Right renal pelvis (tissue), 4 donors: Measurements from ENCODE around the gene DHRSX. TPM values are rescaled to one million over a fixed set of nuclear protein-coding genes. Genes with fewer than 3 reads are reported as not detected.
"Not testable (repeated sequence)": the region's sequence is repeated elsewhere in the genome, so short reads cannot be mapped to it uniquely, and the experiment has no call there.

Experiments
- DNase-seq, 4 donors: peaks; one replicate each; pipeline ENCODE4 v3.0.0-alpha.2; 2013; ENCODE audit warnings: low read depth in 4 of 4, low spot score in 3 of 4, missing footprints in 1 of 4
- polyA plus RNA-seq, 4 donors: library from polyadenylated mRNA; unstranded; fragments of 120-200 nt; gene quantifications; one replicate each; pipeline ENCODE4 v1.2.1, GENCODE V29; 2013; ENCODE audit not compliant: insufficient read length in 4 of 4

Gene DHRSX
- polyA plus RNA-seq, 4 donors, result 27.9 to 32.7 (median 30.1) TPM

DNA sequence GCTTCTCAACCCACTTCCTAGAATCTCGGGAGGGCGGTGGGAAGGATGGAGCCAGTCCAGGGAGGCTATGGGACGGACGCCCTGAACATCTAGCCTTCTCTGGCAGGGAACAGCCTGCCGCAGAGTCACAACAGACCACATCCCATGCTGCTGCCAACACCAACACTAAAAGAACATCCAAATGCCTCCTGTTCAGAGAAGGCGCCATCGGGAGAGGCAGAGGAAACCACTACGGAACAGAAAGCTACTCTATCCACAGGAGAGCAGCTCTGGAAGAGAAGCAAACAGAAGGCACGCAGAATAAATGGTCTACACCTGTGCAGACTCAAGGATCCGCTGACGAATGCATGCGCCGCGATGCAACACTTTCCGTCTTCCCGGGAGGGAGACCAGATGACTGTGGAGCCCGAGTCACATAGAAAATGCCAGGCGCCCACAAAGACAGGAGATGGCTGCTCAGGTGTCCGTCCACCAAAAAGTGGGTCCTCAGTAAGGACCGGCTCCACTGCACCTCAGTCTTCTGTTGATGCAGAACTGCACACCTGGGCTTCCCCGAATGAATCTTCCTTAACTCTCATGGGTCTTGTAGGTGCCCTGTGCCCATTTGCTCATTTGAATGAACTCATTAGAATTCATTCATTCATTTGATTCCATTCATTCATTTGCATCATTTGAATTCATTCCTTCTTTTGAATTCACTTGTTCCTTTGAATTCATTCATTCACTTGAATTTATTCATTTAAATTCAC lies 217.5 kb downstream of the DHRSX start:
- DNase-seq, result no peak

DNA sequence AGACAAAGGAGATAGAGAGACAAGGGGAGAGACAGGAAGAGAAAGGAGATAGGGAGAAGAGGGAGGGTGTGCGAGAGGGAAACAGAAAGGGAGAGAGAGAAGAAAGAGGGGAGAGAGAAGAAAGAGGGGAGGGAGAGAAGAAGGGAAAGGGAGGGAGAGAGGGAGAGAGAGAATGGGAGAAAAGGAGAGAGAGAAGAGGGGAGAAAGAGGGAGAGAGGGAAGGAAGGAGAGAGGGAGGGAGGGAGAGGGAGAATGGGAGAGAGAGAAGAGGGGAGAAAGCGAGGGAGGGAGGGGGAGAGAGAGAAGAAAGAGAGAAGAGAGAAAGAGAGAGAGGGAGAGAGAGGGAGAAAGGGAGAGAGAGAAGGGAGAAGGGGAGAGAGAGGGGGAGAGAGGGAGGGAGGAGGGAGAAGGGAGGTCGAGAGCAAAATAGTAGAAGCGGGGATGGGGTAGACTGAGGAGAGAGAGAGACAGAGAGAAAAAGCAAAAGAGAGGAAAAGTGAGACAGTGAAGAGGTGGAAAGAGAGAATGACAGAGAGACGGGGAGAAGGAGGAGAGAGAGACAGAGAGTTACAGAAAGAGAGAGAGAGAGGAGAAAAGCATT lies 218.2 kb downstream of the DHRSX start:
- no peak for DNase-seq

DNA sequence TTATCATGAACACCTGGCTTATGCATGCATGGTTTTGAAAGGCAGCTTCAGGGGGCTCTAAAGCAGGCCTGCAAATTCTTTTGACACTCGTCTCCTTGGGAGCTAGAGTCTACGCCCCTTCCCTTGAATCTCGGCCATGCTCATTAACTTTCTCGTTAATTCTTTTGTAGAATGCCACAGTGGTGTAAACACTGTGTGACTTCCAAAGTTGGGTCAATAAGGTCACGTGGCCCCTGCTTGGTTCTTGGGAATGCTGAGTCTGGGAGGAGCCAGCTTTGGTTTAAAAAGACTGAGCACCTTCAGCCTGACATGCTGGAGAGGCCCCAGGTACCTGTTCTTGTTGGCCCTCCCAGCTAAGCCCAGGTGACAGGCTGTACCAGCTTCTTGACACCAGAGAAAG lies 228.4 kb downstream of the DHRSX start:
- peak in 2 of 4 donors; percentile 31 to 34 for DNase-seq

DNA sequence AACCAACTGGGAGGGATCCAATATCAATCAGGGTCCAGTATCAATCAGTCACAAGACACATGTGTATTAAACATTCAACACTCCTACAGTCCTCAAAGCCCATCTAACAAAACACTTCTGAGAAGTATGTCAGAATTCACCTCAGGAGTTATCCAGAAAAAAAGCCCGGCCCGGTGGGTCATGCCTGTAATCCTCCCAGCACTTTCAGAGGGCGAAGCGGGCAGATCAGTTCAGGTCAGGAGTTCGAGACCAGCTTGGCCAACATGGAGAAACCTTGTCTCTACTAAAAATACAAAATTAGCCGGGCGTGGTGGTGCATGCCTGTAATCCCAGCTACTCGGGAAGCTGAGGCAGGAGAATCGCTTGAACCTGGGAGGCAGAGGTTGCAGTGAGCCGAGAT lies 229.2 kb downstream of the DHRSX start:
- not testable (repeated sequence) for DNase-seq

DNA sequence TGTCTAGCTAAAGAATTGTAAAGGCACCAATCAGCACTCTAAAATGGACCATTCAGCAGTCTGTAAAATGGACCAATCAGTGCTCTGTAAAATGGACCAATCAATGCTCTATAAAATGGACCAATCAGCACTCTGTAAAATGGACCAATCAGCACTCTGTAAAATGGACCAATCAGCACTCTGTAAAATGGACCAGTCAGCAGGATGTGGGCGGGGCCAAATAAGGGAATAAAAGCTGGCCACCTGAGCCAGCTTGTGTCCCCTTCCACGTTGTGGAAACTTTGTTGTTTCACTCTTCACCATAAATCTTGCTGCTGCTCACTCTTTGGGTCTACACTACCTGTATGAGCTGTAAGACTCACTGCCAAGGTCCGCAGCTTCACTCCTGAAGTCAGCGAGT lies 230.0 kb downstream of the DHRSX start:
- DNase-seq, result not testable (repeated sequence)

DNA sequence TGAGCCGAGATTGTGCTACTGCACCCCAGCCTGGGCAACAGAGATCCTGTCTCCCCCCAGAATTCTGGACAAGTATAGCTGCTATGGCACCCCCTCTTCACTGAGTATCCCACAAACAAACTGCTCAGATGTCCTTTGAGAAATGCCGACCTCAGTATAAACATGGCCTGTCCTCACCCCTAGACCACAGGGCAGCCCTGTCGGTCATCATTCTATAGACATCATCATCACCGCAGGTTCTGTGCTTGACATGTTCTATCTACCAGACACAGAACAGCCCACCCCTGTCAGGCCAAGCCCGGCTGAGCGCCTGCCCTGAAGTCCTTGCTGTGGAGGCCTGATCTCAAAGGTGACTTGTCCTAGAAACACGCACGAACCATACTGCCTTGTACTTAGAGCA lies 232.9 kb downstream of the DHRSX start:
- no peak for DNase-seq

DNA sequence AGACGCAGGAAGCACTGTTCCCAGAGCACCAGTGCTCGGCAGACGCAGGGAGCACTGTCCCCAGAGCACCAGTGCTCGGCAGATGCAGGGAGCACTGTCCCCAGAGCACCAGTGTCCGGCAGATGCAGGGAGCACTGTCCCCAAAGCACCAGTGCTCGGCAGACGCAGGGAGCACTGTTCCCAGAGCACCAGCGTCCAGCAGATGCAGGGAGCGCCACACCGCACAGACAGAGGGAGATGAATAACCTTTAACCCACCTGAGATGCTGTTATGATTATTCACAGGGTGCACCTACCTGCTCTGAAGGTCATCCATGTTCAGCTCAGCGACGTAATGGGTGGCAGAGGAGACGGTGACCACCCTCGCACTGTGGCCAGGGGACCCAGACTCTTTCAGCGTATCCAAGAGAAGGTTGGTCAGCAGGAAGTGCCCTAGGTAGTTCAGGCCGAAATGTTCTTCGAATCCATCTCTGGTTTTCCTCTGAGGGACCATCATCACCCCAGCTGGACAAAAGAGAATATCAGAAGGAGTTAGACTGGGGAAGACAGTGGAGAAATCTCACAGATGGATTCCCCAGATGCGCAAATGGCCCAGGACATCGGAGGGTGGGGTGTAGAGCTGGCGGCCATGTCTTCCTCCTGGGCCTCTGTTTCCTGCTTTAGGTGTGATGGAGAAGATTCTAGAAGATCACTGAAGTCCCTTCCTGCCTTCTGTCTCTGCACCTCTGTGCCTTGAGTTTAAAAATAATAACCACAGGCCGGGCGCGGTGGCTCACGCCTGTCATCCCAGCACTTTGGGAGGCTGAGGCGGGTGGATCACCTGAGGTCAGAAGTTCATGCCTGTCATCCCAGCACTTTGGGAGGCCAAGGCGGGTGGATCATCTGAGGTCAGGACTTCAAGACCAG lies 234.1 kb downstream of the DHRSX start:
- DNase-seq, result no peak

DNA sequence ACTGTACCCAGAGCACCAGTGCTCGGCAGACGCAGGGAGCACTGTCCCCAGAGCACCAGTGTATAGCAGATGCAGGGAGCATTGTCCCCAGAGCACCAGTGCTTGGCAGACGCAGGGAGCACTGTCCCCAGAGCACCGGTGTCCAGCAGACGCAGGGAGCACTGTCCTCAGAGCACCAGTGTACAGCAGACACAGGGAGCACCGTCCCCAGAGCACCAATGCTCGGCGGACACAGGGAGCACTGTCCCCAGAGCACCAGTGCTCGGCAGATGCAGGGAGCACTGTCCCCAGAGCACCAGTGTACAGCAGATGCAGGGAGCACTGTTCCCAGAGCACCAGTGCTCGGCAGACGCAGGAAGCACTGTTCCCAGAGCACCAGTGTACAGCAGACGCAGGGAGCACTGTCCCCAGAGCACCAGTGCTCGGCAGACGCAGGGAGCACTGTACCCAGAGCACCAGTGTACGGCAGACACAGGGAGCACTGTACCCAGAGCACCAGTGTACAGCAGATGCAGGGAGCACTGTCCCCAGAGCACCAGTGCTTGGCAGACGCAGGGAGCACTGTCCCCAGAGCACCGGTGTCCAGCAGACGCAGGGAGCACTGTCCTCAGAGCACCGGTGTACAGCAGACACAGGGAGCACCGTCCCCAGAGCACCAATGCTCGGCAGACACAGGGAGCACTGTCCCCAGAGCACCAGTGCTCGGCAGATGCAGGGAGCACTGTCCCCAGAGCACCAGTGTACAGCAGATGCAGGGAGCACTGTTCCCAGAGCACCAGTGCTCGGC lies 234.9 kb downstream of the DHRSX start:
- not testable (repeated sequence) for DNase-seq

DNA sequence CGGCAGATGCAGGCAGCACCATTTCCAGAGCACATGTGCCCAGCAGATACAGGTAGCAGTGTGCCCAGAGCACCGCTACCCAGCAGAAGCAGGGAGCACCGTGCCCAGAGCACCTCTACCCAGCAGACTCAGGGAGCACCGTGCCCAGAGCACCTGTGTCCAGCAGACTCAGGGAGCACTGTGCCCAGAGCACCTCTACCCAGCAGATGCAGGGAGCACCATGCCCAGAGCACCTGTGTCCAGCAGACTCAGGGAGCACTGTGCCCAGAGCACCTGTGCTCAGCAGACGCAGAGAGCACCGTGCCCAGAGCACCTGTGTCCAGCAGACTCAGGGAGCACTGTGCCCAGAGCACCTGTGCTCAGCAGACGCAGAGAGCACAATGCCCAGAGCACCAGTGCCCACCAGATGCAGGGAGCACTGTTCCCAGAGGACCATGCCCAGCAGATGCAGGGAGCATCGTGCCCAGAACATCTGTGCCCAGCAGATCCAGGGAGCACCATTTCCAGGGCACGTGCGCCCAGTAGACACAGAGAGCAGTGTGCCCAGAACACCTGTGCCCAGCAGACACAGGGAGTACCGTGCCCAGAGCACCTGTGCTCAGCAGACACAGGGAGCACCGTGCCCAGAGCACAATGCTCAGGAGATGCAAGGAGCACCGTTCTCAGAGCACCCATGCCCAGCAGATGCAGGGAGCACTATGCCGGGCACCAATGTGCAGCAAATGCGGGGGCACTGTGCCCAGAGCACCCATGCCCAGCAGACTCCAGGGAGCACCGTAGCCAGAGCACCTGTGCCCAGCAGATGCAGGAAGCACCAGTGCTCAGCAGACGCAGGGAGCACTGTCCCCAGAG lies 236.4 kb downstream of the DHRSX start:
- no peak for DNase-seq

DNA sequence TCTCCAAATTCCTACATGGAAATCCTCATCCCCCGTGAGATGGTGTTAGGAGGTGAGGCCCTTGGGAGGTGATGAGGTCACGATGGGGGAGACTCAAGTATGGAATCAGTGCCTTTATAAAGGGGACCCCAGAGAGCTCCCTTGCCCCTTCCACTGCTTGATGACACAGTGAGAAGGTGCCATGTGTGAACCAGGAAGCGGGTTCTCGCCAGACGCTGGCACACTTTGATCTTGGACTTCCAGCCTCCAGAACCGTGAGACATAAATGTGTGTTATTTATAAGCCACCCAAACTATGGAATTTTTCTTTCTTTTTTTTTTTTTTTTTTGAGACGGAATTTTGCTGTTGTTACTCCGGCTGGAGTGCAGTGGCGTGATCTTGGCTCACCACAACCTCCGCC lies 237.6 kb downstream of the DHRSX start:
- no peak for DNase-seq

DNA sequence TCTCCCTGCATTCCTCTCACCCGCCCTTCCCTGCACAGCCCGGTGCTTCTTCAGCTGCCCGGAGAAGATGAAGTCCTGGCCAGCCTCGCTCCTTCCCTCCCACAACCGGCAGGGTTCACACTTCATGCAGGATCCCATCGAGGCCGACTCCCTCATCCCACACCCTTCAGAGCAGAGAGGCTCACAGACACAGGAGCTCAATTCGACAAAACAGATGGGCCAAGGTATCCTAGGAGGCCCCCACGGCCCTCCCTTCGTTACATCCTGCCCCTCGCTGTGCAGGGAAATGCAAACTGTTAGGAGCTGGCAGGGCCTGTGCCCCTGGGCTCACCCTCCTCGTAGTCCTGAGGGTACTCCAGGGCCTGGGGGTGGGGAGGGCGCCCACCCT lies 238.1 kb downstream of the DHRSX start:
- DNase-seq, result peak in 2 of 4 donors; percentile 23 to 24

DNA sequence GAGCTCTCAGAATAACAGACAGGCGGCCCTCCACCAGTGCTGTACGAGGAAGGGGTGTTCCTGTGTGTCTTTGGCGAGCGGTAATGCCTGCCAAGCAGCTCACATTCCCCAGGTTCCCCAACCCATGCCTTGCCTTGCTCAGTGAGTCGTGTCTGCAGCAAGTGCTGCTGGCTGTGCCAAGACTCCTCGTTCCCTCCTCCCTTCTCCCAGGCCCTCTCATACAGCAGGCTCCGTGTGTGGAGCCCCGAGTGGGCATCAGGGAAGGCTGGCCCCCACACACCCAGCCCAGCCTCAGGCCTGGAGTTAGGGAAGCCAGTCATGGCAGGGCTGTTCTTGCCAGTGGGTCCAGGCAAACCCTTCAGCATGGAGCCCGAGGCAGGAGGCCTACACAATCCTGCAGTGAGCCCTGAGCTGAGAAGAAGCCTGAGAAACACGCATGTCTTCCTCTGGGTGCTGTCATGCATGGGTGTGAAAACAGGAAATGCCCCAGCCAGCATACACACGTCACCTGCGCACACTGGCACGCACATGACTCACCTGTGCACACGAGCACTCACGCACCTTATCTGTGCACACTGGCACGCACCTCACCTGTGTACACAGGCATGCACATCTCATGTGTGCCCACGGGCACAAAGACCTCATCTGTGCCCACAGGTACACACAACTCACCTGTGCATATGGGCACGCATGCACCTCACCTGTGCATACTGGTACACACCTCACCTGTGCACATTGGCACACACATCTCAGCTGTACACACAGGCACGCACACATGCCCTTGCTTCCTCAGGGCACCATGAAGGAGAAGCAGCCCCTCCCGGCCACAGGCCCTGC lies 238.7 kb downstream of the DHRSX start:
- DNase-seq, result peak in 2 of 4 donors; percentile 53 to 69

DNA sequence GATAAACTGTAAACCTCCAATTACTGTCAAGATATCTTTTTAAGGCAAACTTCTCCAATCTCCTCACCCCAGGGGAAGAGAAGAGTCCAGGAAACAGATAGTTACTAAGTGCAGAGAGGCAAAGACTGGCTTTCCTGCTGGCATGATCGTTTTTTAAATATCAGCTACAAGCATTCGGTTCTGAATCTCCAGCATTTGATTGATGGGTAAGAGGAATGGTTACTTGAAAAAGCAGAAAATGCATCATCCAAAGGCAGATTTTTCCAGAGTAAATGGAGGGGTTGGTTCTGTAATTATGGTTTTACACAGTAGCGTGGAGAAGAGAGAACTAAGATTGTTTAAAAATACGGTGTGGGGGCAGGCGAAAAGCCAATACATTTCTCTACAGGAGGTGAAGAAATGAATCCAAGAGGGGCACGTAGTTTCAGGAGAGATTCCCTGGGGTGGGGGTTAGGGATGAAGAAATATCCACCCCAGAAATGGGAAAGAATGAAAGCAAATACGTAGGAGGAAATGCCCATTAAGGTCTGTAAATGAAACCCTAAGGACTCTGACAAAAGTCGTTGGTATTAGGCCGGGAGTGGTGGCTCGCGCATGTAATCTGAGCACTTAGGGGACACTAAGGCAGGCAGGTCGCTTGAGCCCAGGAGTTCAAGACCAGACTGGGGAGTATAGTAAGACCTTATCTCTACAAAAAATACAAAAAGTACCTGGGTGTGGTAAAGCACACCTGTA lies 248.3 kb downstream of the DHRSX start:
- no peak for DNase-seq

DNA sequence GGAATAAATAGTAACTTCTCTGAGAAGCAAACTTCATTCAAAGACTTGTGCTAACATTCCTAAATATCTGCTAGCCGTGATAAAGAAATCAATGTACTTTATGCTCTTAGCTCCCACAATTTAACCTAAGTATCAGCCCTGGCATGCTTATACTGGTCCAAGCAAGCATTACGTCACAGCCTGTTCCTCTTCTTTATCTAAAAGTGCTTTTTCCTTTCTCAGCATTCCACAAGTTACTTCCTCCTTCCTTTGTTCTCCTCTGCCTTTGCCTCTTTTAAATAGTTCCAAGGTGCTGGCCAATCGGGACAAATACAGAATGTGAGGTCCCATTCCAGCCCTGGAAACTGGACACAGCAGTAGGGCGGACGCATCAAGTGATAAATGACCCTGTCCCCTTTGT lies 249.6 kb downstream of the DHRSX start:
- no peak for DNase-seq

DNA sequence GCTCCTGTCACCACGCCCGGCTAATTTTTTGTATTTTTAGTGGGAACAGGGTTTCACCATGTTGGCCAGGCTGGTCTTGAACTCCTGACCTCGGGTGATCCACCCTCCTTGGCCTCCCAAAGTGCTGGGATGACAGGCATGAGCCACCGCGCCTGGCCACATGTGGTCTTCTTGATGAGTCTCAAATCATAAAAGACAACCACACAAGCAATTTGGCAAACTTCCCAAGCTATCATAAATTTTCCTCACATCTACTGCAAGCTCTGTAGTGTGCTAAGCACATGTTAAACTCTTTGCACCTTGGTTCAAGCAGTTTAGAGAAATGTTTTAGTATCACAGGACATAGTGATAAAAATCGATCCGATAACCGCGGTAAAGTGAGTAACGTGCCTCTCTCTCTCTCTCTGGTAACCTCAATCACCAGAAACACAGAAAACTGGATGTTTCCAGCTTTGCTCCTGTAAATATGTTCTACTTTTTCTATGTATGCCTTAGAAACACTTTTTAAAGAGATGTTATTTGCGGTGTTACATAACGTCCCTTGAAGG lies 256.8 kb downstream of the DHRSX start:
- peak in 1 of 4 donors; percentile 12 for DNase-seq

DNA sequence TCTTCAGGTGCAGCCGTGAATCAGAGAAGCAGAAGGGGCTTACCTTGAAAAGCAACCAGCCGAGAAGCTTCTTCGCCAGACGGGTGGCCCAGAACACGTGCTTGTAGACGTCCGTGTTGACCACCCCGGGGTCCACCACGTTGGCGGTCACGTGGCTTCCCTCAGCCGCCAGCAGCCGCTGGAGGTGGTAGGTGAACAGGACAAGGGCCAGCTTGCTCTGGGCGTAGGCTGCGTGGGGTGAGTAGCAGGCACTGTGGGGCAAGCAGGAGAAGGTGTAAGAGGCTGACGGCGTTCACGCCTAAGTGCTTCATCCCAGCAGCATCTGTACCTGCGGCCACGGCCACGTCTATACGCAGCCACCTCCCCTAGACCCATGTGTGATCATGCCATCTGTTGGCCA lies 257.8 kb downstream of the DHRSX start:
- DNase-seq, result no peak

DNA sequence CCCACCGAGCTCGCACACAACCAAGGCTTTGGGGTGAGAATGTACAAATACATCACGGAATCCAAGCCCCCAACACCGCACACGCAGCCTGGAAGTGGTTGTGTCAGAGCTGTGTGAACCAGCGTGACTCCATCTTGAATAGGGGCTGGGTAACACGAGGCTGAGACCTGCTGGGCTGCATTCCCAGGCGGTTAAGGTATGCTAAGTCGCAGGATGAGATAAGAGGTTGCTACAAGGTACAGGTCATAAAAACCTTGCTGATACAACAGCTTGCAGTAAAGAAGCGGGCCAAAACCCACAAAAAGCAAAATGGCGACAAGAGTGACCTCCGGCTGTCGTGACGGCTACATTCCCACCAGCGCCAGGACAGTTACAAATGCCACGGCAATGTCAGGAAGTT lies 258.4 kb downstream of the DHRSX start:
- DNase-seq, result no peak

DNA sequence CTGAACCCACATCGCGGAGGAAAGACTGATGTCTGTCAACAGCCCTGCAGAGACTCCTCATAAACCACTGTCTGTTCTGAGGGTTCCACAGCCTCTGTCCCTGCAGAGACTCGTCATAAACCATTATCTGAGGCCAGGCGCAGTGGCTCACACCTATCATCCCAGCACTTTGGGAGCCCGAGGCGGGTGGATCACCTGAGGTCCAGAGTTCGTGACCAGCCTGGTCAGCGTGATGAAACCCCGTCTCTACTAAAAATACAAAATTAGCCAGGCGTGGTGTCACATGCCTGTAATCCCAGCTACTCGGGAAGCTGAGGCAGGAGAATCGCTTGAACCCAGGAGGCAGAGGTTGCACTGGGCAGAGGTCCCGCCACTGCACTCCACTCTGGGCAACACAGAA lies 259.3 kb downstream of the DHRSX start:
- not testable (repeated sequence) for DNase-seq
